T-helper 1 cell treated with Interleukin-12 subunit alpha and Interleukin-12 subunit beta and Interleukin-4 antibody, amounts not matched to agents 30 ng/mL and 1 ng/mL, for 36 hours (primary cell): ENCODE results near the gene KRT13. TPM values are rescaled to one million over a fixed set of nuclear protein-coding genes. Genes with fewer than 3 reads are reported as not detected.

ENCODE experiments used
- intact Hi-C: fragments of 100-400 bp; cut with micrococcal nuclease; formaldehyde crosslinking; loops from one replicate; pipeline ENCODE4 v1.15.1; 2024
- total RNA-seq: library from RNA; stranded (reverse); gene quantifications from 2 replicates; pipeline ENCODE4 v1.2.3, GENCODE V29; 2022

The KRT13 gene
- total RNA-seq, 1 donor from 2014 or later: not detected

- intact Hi-C loops: loop anchor here (5.0 kb wide), 2 partner anchors 149 to 169 kb away; no protein-coding TSS in a partner anchor
These were observed 7.1 kb downstream of the KRT13 start for GRCh38 chr17:41498276-41498675.

DNA sequence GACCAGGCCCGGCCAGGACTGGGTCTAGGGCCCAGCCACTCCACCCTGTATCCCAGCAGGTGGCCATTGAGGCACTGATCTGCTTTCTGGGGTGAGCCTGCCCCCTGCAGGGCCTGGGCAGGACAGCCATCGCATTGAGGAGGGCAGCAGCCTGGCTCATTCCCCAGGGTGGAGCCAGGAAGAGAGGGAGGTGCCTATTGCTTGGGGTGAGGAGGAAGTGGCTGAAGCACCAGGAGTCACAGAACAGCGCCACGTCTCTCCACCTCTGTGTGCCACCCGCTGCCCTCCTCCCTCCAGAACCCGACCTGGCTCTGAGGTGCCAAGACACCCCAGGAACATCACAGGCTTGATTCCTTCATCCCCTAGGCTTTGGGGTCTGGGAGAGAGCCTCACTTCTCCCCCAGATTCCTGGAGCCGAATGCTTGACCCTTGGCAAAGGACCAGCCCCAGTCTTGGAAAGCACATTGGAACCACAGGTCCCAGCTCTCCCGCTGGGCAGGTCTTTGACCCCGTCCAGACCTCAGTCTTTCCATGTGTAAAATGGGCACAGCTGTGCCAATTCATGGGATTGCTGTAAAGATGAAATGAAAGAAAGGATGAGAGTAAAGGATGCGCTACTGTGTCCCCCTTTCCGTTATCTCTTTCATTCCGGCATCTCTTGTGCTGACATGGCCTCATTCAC, 8.5 kb downstream of the KRT13 start:
- intact Hi-C loops: loop anchor here (1.0 to 5.0 kb wide), 3 partner anchors 150 to 175 kb away; no protein-coding TSS in a partner anchor

- intact Hi-C loops: loop anchor here (2.0 kb wide), 1 partner anchor 78 kb away; no protein-coding TSS in a partner anchor
These were observed 10.9 kb downstream of the KRT13 start for GRCh38 chr17:41494524-41494923.

- intact Hi-C loops: no loop called here
These were observed 12.6 kb downstream of the KRT13 start for GRCh38 chr17:41492771-41493170.

DNA sequence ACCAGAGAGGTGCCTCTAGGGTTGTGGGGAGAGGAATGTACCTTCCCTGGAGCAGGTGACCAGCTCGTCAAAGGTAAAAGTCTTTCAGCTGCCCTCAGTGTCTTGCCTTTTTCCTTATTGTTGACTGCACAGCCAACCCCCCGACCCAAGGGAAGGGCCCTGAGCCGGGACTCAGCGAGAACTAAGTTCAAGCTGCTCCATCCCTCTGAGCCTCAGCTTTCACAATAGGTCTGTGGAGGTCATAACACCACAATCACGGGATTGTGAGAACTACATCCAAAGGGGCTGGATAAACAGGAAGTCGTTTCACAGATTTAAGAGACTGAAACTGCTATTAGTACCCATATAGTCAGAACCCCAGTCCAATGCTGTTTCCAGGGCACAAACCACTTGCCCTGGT, 13.1 kb downstream of the KRT13 start:
- intact Hi-C loops: no loop called here

DNA sequence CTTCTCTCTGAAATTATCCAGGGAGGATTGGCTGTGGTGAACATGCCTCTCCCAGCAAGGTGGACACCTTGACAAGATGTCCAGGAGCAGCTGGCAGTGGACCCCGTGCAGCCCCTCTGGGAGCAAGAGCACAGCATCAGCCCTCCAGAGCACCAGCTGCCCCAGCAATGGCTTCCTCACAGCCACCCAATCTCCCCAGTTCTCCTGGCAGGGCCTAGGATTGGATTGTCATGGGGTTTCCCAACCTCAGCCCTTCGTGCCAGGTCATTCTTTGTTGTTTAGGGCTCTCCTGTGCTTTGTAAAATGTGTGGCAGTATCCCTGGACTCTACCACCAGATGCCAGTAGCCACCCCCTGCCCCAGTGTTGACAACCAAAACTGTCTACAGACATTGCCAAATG, 13.9 kb downstream of the KRT13 start:
- intact Hi-C loops: no loop called here

- intact Hi-C loops: no loop called here
These were observed 15.1 kb downstream of the KRT13 start for GRCh38 chr17:41490000-41490990.

- intact Hi-C loops: no loop called here
These were observed 15.9 kb downstream of the KRT13 start, which contains the start of gene KRT36 for GRCh38 chr17:41489531-41489930. Gene KRT36, minus strand, starts transcription at chr17:41489910. Its CDS starts 46 bp downstream, at chr17:41489864.

- intact Hi-C loops: no loop called here
These were observed 18.4 kb downstream of the KRT13 start for GRCh38 chr17:41486809-41487530.

GRCh38 chr17:41486316-41486715, 19.1 kb downstream of the KRT13 start:
- intact Hi-C loops: no loop called here

DNA sequence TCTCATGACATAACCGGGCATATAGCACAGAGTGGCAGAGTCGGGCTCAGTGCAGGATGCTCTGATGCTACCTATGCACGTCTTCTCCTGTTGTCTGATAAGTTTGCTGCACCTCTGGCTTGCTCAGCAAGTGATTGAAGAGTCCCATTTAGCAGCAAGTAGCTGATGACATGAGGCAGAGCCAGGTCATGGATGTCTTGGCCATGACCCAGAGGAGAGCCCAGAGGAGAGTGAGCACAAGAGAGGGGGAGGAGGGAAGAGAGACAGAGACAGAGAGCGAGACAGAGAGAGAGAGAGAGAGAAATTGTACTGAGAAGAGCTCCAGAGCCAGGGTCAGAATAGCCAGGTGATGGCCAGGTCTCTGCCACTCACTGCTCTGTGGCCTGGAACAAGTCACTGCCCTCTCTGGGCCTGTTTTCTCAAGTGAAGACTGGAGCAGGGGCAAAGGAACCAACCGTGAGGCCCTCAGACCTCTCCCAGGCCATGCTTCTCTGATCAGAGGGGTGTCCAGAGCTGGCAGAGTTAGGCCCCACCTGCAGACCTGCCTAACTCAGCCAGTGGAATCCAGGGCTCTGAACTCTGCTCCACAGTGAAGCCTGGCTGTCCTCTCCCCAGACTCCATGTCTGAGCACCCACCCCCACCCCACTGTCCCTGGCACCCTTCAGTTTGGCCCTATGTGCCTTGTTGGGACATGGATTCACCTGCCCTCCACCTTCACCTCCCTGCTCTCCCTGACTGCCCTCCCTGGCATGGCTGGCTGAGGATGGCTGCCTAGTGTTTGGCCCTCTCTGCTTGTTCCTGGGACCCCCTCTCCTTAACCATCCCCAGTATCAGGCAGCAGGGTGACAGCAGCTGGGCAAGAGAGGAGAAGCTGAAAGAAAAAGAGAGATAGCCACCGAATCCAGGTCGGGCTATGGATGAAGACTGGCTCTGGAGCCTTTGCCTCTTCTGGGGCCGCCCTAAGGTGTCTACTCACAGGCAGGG, 20.2 kb downstream of the KRT13 start:
- intact Hi-C loops: no loop called here

- intact Hi-C loops: no loop called here
These were observed 21.2 kb downstream of the KRT13 start for GRCh38 chr17:41483991-41484826.

DNA sequence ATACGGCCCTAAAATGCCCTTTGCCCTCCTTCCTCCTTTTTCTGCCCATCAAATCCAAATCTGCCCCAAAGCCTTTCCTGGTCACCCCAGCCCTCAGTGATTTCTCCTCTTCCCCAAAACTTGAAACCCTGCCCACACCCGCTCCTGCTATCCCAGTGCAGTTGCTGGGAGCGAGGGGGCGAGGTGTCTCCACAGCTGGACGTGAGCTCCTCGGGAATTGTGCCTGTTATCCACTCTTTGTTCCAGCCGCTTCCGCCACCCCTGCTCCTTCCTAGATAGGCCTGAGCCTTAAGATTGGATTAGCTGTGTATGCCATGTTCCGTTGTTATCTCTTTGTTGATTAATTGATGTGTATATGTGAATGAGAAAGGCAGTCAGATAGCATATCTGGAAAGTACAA, 21.9 kb downstream of the KRT13 start:
- intact Hi-C loops: no loop called here

- intact Hi-C loops: no loop called here
These were observed 24.4 kb downstream of the KRT13 start, which contains the start of gene KRT35 for GRCh38 chr17:41481036-41481435. Gene KRT35, minus strand, starts transcription at chr17:41481151. Its CDS starts 54 bp downstream, at chr17:41481097.

- intact Hi-C loops: no loop called here
These were observed 24.8 kb downstream of the KRT13 start for GRCh38 chr17:41480581-41480980.

DNA sequence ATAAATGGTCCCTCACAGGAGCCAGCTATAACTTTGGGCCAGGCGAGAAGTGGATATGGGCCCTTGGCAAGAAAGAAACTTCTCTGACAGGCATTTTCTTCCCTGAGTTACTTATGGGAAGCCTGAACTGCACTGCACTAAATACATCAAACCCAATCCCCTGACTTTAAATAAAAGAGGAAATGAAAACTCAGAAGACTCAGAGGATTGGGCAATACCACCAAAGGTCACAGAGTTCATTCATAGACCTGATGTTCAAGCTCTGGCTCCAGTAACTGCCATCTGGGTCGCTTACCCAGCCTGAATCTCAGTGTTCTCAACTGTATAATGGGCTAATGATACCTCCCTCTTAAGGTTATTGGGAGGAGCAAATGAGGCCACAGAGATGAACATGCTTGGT, 25.3 kb downstream of the KRT13 start:
- intact Hi-C loops: no loop called here

DNA sequence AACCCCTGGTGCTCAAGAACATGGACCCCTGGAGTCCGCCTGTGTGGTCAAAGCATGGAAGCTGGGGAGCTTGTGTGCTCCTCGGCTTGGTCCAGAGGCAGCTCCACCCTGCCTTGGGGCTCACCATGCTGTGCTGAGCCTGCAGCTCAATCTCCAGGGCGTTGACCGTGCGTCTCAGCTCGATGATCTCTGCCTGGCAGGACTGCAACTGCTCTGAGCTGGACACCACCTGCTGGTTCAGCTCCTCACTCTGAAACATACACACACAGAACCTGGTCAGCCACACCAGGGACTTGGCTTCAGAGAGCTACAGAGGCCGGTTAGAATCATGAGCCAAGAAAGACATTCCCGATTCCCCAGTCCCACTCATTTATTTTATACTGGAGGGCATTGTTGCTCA, 27.2 kb downstream of the KRT13 start:
- intact Hi-C loops: no loop called here

- intact Hi-C loops: no loop called here
These were observed 28.3 kb downstream of the KRT13 start for GRCh38 chr17:41476866-41477815.
